Astrocyte of the cerebellum (primary cell): ENCODE data around the gene FSHR.

Source experiments
- DNase-seq: peaks from one replicate; pipeline ENCODE4 v3.0.0-alpha.2; 2011; ENCODE audit warnings: low read depth
- H3K4me3 ChIP-seq: 2 replicates; pipeline ENCODE4 v1.5.1; 2011; ENCODE audit warnings: mild to moderate bottlenecking, low read depth, low read length, moderate library complexity
- in situ Hi-C: cut with HindIII; loops from 2 replicates; pipeline ENCODE4 v1.10.0; 2017; ENCODE audit warnings: low sequenced_read_pairs
- TF ChIP-seq, protein P1 (sequence below): IDR thresholded peaks from 2 replicates; pipeline ENCODE4 v1.5.1; 2012; ENCODE audit warnings: low read length, low read depth, moderate library complexity, mild to moderate bottlenecking; ENCODE audit errors: missing control alignments

FSHR gene

DNA sequence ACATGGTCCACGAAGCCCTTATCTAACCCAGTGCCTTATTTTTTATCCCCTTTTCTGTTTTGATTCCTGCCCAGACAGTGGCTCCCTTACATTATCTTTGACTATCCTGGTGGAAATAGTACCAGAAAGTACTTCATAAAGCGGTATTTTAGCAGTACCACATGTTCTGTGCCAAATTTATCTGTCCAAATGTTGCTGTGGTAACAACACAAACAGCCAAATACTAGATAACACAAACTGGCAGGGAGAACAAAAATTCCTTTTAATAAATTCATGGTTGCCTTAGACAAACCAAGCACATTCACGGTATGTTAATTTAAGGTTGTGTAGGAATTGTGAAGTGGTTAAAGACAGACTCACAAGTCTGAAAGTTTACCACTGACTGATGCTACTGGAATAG is 210.9 kb downstream of the FSHR start:
- peak; percentile 28 for DNase-seq
- no peak overlapping the region for H3K4me3 ChIP-seq
- TF ChIP-seq, protein P1, sequence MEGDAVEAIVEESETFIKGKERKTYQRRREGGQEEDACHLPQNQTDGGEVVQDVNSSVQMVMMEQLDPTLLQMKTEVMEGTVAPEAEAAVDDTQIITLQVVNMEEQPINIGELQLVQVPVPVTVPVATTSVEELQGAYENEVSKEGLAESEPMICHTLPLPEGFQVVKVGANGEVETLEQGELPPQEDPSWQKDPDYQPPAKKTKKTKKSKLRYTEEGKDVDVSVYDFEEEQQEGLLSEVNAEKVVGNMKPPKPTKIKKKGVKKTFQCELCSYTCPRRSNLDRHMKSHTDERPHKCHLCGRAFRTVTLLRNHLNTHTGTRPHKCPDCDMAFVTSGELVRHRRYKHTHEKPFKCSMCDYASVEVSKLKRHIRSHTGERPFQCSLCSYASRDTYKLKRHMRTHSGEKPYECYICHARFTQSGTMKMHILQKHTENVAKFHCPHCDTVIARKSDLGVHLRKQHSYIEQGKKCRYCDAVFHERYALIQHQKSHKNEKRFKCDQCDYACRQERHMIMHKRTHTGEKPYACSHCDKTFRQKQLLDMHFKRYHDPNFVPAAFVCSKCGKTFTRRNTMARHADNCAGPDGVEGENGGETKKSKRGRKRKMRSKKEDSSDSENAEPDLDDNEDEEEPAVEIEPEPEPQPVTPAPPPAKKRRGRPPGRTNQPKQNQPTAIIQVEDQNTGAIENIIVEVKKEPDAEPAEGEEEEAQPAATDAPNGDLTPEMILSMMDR: no peak
- in situ Hi-C loops: no loop called here

DNA sequence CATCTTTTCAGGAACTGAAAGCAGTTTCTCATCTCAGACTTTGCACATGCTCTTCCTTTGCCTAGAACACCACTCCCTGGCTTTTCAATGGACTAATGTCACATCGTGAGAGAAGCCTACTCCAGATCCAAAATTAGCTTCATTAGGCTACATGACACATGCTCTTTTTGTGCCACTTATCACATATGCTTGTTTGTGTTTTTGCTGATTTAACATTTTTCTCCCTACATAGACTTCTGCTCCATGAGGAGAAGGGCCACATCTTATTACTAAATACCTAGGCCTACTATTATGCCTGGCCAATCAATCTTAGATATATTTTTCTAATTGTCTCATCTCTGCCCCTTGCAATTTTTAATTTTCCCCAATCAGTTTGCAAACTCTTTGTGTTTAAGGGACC is 212.4 kb downstream of the FSHR start:
- TF ChIP-seq, protein P1: no peak
- in situ Hi-C loops: no loop called here
- DNase-seq: no peak
- no peak overlapping the region for H3K4me3 ChIP-seq

DNA sequence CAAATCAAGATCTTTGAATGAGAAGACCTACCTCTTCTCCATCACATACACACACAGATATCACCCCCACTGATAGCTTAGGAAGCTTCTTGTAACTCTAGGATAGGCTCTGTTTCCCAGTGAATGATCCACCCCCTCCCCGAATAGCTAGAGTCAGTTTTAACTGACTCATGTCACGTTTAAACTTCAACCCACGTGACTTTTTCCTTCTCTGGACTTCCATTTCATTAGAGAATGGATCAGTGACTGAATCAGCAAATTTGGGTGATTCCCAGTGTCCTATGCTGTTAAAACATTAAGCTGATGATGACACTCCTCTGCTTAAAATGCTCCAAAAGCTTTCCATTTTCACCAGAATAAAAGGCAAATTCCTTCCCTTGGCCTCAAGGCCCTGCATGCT is 212.9 kb downstream of the FSHR start:
- TF ChIP-seq, protein P1: no peak
- DNase-seq: no peak
- in situ Hi-C loops: no loop called here

DNA sequence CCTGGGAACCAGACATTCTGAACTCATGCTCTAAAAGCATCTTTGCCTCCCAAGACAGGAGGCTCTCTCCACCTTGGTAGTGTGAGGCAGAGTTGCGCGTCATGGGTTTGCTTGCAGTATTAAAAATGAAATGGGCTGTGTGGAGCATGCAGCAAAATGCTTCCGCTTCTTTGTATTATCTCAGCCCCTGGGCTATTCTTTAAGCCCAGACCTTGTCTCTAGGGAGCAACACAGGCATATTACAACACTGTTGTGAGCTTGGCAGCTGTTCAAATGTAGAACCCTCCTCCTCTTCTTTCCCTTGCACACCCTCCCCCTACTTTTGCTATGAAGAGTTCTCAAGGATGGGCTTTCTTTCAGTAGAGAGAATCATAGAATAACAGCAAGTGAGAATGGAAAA is 213.7 kb downstream of the FSHR start:
- in situ Hi-C loops: no loop called here
- TF ChIP-seq, protein P1: no peak
- H3K4me3 ChIP-seq: no peak overlapping the region
- DNase-seq: no peak

More for the DNA sequence above, 212.9 kb downstream of the FSHR start:
- H3K4me3 ChIP-seq: no peak overlapping the region

DNA sequence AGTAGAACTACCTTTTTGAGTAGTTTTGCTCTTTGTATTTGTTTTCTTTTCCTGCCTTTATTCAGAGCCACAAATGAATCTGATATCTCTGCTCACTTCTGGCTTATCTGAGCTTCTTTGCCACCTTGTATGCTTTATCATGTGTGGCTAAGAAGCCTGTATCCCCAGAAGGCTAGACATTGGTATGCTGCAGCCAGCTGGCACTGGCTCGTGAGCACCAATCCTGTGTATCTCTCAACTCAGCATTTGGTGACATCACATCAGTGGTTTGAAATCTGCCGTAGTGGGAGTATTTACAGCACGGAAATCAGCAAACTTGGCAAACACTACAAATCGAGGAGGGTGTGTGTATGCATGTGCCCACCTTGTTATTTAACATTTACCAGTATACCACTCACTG is 215.1 kb downstream of the FSHR start:
- no peak for DNase-seq
- in situ Hi-C loops: no loop called here
- TF ChIP-seq, protein P1: no peak
- no peak overlapping the region for H3K4me3 ChIP-seq

DNA sequence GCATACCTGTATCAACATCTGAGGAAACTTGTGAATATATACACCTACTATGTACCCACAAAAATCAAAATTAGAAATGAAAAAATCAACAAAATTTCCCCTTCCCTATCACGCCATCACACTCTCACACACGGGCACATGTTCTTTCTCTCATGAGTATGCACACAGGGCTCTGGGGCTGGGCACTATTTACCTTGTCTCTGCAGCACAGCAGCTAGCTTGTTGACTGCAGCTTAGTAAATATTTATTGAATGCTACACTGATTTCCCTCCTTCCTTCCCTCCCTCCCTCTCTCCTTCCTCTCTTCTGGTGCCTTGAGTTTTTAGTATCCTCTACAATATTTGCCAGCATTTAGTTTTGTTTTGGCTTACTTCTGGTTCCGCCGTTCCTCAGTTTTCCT is 216.1 kb downstream of the FSHR start:
- H3K4me3 ChIP-seq: no peak overlapping the region
- TF ChIP-seq, protein P1: no peak
- no peak for DNase-seq
- in situ Hi-C loops: no loop called here

DNA sequence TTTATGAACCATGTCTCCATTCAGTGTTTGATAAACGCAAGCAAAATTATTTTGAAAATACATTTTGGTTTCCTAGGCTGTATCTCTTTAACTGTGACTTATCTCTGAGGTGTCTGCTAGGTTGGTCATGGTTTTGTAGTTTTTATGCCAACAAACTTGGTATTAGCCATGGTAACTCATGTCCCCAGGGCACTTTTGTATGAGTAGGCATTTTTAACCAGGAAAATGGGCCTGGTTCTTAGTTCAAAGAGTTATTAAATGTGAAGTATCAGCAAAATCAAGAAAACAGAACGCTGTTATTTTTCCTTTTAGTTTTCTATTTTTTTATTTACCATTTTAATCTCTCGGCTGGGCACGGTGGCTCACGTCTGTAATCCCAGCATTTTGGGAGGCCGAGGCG is 219.5 kb downstream of the FSHR start:
- DNase-seq: no peak
- no peak overlapping the region for H3K4me3 ChIP-seq
- TF ChIP-seq, protein P1: no peak
- in situ Hi-C loops: no loop called here
